ENCODE measurements around the gene OSTN. TPM values are rescaled to one million over a fixed set of nuclear protein-coding genes. Genes with fewer than 3 reads are reported as not detected.

The OSTN gene
- total and polyA plus RNA-seq, 12 donors = 0.07 to 0.72 (median 0.31) TPM; not detected in 4

DNA sequence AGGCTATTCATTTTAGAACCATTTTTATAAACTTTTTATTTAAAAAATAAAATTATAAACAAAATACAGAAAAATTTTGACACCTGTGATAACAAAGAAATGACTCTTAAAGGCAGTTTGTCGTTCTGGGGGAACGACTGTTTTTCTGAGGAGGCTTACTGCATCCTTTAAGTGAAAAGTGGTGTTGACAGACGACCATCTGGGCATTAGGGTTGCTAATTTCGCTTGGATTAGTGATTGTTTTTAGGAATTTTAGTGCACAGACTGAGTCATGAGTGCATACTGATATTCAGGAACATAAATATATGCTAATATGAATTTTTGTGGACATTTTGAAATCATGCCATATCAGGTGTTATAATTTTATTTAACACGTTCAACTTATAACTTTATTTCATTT is 28.5 kb downstream of the OSTN start:
- intact Hi-C loops (cut with DNase I) = loop anchor here in 1 of 10 donors (5.0 kb wide), 1 partner anchor 1730 kb away; no protein-coding TSS in a partner anchor

DNA sequence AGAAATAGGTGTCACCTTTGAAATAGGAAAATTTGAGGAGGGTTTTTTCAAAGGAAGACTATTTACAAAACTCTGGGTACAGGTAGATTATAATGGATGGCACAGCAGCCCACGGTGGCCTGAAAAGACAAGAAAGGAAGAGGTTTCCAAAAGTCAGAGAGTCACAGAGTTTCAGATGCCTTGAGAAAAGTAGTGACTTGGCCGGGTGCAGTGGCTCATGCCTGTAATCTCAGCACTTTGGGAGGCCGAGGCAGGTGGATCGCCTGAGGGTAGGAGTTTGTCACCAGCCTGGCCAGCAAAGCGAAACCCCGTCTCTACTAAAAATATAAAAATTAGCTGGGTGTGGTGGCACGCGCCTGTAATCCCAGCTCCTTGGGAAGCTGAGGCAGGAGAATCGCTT is 35.2 kb downstream of the OSTN start:
- Histone ChIP-seq H3K27me3 (no peaks in the 10 kb centered on the region), H3K9me3 (no peaks in the 10 kb centered on the region), H3K27ac (no peak overlapping the region), H3K36me3 (no peaks in the 10 kb centered on the region), H3K4me3 (no peak overlapping the region), H3K4me1 (peaks cover 0 to 9% (median 0%) of the 10 kb centered on the region in 9 donors)
- TF ChIP-seq, protein P1, sequence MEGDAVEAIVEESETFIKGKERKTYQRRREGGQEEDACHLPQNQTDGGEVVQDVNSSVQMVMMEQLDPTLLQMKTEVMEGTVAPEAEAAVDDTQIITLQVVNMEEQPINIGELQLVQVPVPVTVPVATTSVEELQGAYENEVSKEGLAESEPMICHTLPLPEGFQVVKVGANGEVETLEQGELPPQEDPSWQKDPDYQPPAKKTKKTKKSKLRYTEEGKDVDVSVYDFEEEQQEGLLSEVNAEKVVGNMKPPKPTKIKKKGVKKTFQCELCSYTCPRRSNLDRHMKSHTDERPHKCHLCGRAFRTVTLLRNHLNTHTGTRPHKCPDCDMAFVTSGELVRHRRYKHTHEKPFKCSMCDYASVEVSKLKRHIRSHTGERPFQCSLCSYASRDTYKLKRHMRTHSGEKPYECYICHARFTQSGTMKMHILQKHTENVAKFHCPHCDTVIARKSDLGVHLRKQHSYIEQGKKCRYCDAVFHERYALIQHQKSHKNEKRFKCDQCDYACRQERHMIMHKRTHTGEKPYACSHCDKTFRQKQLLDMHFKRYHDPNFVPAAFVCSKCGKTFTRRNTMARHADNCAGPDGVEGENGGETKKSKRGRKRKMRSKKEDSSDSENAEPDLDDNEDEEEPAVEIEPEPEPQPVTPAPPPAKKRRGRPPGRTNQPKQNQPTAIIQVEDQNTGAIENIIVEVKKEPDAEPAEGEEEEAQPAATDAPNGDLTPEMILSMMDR (IDR thresholded peaks at IDR 0.05) = no peak
- 96 to 97% methylated on average over 9 of the region's 9 CpGs for WGBS, 2 donors
- DNase-seq = no peak
- intact Hi-C loops (cut with DNase I) = no loop called here
- no peak for ATAC-seq

More for the DNA sequence above, 28.5 kb downstream of the OSTN start:
- H3K4me3 ChIP-seq = no peak overlapping the region
- no peaks in the 10 kb centered on the region for H3K36me3 ChIP-seq
- 70 to 71% methylated on average over 5 of the region's 5 CpGs for WGBS, 2 donors
- H3K27me3 ChIP-seq = no peaks in the 10 kb centered on the region
- no peak for DNase-seq
- no peak overlapping the region for H3K27ac ChIP-seq
- no peaks in the 10 kb centered on the region for H3K4me1 ChIP-seq
- no peak for ATAC-seq
- H3K9me3 ChIP-seq = no peaks in the 10 kb centered on the region
- TF ChIP-seq, protein P1 (IDR thresholded peaks at IDR 0.05) = no peak

DNA sequence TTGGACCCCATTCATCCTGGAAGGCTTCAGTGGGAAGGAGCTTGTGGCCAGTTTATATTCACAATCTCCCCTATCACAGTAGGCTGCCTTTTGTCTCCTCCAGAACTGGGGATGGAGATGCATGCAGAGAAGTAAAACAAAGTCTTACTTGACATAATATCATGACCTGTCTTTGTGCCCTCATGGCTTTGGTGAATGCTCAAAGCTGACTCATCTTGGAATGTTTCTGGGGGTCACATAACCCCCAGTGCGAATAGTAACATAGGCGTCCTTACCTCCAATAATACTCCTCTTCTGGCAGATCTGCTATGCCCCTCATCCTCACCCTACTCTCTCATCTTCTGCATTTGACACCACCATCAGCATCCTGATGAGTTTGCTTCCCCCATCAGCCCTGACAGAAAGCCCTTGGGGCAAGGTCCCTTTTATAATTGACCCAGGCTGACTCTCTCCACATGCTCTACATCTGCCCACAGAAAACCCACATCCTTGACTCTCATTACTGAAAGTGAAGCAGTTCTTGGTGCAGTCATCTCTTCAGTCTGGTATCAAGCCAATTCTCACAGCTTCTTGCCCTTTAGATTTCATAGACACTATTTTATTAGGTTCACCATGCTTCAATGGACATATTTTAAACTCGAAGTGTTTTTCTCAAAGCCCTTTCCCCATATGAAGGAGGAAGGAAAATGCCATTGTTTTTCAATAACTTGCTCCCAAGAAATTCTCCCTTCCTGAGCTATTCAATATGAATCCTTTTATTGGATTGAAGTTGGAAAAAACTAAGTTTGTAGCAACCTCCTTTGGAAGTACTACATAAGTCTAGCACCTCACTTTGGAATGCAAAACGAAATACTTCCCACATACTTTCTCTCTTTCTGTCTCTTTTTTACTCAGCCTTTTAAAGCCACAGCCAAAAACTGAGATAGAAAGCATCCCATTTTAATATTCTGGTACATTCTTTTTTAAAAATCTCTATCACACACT is 36.6 kb downstream of the OSTN start:
- Histone ChIP-seq H3K4me1 (peaks cover 0 to 23% (median 4%) of the 10 kb centered on the region in 9 donors), H3K27ac (no peak overlapping the region), H3K27me3 (no peaks in the 10 kb centered on the region), H3K9me3 (no peaks in the 10 kb centered on the region), H3K4me3 (no peak overlapping the region), H3K36me3 (no peaks in the 10 kb centered on the region)
- 79 to 80% methylated on average over 4 of the region's 4 CpGs for WGBS, 2 donors
- DNase-seq (no peak), ATAC-seq (no peak)
- TF ChIP-seq, protein P1 (IDR thresholded peaks at IDR 0.05) = no peak
- intact Hi-C loops (cut with DNase I) = no loop called here

DNA sequence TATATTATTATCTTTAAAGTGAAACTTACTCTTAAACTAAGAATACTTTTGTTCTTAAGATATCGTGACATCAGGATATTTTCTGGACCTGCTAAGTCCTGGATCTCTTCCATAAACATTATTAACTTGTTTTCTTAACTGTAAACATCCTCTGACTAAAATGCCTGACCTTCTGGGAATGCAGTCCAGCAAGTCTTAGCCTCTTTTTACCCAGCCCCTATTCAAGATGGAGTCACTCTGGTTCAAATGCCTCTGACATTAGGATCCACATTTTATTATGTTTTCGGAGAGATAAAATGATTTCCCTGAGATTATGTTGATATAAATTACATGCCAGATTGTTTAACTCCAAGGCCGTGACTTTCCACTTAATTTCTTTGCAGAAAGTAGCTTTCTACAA is 37.6 kb downstream of the OSTN start:
- intact Hi-C loops (cut with DNase I) = no loop called here
- ATAC-seq (no peak), DNase-seq (no peak)
- no peaks in the 10 kb centered on the region for H3K27me3 ChIP-seq
- no peak overlapping the region for H3K4me3 ChIP-seq
- peaks cover 0 to 25% (median 4%) of the 10 kb centered on the region in 9 donors for H3K4me1 ChIP-seq
- 73 to 80% methylated on average over 3 of the region's 3 CpGs for WGBS, 2 donors
- TF ChIP-seq, protein P1 (IDR thresholded peaks at IDR 0.05) = no peak
- H3K27ac ChIP-seq = no peak overlapping the region
- H3K9me3 ChIP-seq = no peaks in the 10 kb centered on the region
- H3K36me3 ChIP-seq = no peaks in the 10 kb centered on the region
